ENCODE data around the gene KIRREL2. TPM values are rescaled to one million over a fixed set of nuclear protein-coding genes. Genes with fewer than 3 reads are reported as not detected.
"Not testable (repeated sequence)": the region's sequence is repeated elsewhere in the genome, so short reads cannot be mapped to it uniquely, and the experiment has no call there.

KIRREL2 gene
- total and polyA plus RNA-seq, 2 experiments from 2014 or later, result 3.6 to 9.9 TPM

GRCh38 chr19:35889370-35890112, 32.8 kb downstream of the KIRREL2 start:
- no peak overlapping the region for H3K4me3 Mint-ChIP-seq
- H3K4me1 Mint-ChIP-seq, result no peaks in the 10 kb centered on the region
- ATAC-seq (no peak), DNase-seq (ENCODE audit: low spot score) (no peak)
- Histone ChIP-seq H4K20me1 (replicated peaks; ENCODE audit: insufficient read depth) (peaks cover 12% of the 10 kb centered on the region), H2AFZ (no peak overlapping the region), H3K36me3 (ENCODE audit: insufficient read depth) (peaks cover 16% of the 10 kb centered on the region; the same call in 1 of the 2 replicates), H3F3A (replicated peaks; ENCODE audit: low read depth) (0 out of 2 replicates have a peak, but pooled peaks cover 3% of the 10 kb centered on the region), H3K79me2 (replicated peaks; ENCODE audit: insufficient read depth) (no peaks in the 10 kb centered on the region), H3K4me2 (no peak overlapping the region), H3K27me3 (ENCODE audit: insufficient read depth) (no peaks in the 10 kb centered on the region), H3K9me2 (ENCODE audit: insufficient read depth) (no peaks in the 10 kb centered on the region), H3K4me1 (ENCODE audit: insufficient read depth) (no peaks in the 10 kb centered on the region), H3K27ac (ENCODE audit: low read depth) (no peak overlapping the region), H3K4me3 (no peak overlapping the region)
- peaks cover 13% of the 10 kb centered on the region for H3K27me3 Mint-ChIP-seq (ENCODE audit: insufficient read depth, low read depth, poor library complexity)
- H3K27ac Mint-ChIP-seq, result no peak overlapping the region
- H3K9me3 Mint-ChIP-seq, result no peaks in the 10 kb centered on the region
- TF ChIP-seq REST (IDR thresholded peaks at IDR 0.05; ENCODE audit: unreplicated experiment) (no peak), CREB1 (CRISPR knock-in tag; IDR thresholded peaks at IDR 0.05; ENCODE audit: low read depth) (no peak), EZH2 (IDR thresholded peaks at IDR 0.05; ENCODE audit: low read depth, unreplicated experiment) (no peak), ZNF331 (CRISPR knock-in tag; IDR thresholded peaks at IDR 0.05; ENCODE audit: low read depth) (no peak)
- H3K36me3 Mint-ChIP-seq (ENCODE audit: low read depth), result peaks cover 60% of the 10 kb centered on the region

GRCh38 chr19:35890113-35890650, 33.5 kb downstream of the KIRREL2 start:
- peaks cover 12% of the 10 kb centered on the region for H4K20me1 ChIP-seq (replicated peaks; ENCODE audit: insufficient read depth)
- H3K27ac ChIP-seq (ENCODE audit: low read depth), result no peak overlapping the region
- H3F3A ChIP-seq (replicated peaks; ENCODE audit: low read depth), result 0 out of 2 replicates have a peak, but pooled peaks cover 3% of the 10 kb centered on the region
- Mint-ChIP-seq H3K4me1 (no peaks in the 10 kb centered on the region), H3K9me3 (no peaks in the 10 kb centered on the region), H3K27ac (no peak overlapping the region), H3K4me3 (no peak overlapping the region), H3K27me3 (ENCODE audit: insufficient read depth, low read depth, poor library complexity) (peaks cover 13% of the 10 kb centered on the region), H3K36me3 (ENCODE audit: low read depth) (peaks cover 64% of the 10 kb centered on the region)
- no peaks in the 10 kb centered on the region for H3K79me2 ChIP-seq (replicated peaks; ENCODE audit: insufficient read depth)
- DNase-seq (ENCODE audit: low spot score), result no peak
- H3K4me1 ChIP-seq (ENCODE audit: insufficient read depth), result no peaks in the 10 kb centered on the region
- no peak overlapping the region for H3K4me3 ChIP-seq
- H2AFZ ChIP-seq, result no peak overlapping the region
- H3K36me3 ChIP-seq (ENCODE audit: insufficient read depth), result peaks cover 16% of the 10 kb centered on the region; the same call in 1 of the 2 replicates
- H3K9me2 ChIP-seq (ENCODE audit: insufficient read depth), result no peaks in the 10 kb centered on the region
- ATAC-seq, result no peak
- TF ChIP-seq ZNF114 (CRISPR knock-in tag; IDR thresholded peaks at IDR 0.05) (no peak), EZH2phosphoT487 (IDR thresholded peaks at IDR 0.05; ENCODE audit: unreplicated experiment) (no peak), STAT1 (IDR thresholded peaks at IDR 0.05; ENCODE audit: unreplicated experiment) (no peak)
- no peaks in the 10 kb centered on the region for H3K27me3 ChIP-seq (ENCODE audit: insufficient read depth)
- H3K4me2 ChIP-seq, result no peak overlapping the region

- H3K4me1 ChIP-seq (ENCODE audit: insufficient read depth); H3K27ac ChIP-seq (ENCODE audit: low read depth): not testable (repeated sequence)
- H3K36me3 ChIP-seq (ENCODE audit: insufficient read depth), result peaks cover 23% of the 10 kb centered on the region
Measured at GRCh38 chr19:35891819-35892218, 35.1 kb downstream of the KIRREL2 start.

More at GRCh38 chr19:35891819-35892218, 35.1 kb downstream of the KIRREL2 start:
- ATAC-seq; H2AFZ ChIP-seq; H3K27me3 ChIP-seq (ENCODE audit: insufficient read depth); DNase-seq (ENCODE audit: low spot score); H3K4me1 Mint-ChIP-seq; H3K4me3 Mint-ChIP-seq; H3K9me3 Mint-ChIP-seq; H3K9me2 ChIP-seq (ENCODE audit: insufficient read depth); H3K79me2 ChIP-seq (replicated peaks; ENCODE audit: insufficient read depth); H3K4me3 ChIP-seq; H3K4me2 ChIP-seq; H3K27ac Mint-ChIP-seq; H3F3A ChIP-seq (replicated peaks; ENCODE audit: low read depth); H3K27me3 Mint-ChIP-seq (ENCODE audit: insufficient read depth, low read depth, poor library complexity): not testable (repeated sequence)
- H3K36me3 Mint-ChIP-seq (ENCODE audit: low read depth), result peaks cover 67% of the 10 kb centered on the region
- peaks cover 12% of the 10 kb centered on the region for H4K20me1 ChIP-seq (replicated peaks; ENCODE audit: insufficient read depth)
